HCT116 (cell line): ENCODE measurements around the gene SPTBN1. TPM values are rescaled to one million over a fixed set of nuclear protein-coding genes. Genes with fewer than 3 reads are reported as not detected.

Source experiments
- ATAC-seq: fragments of 200-7000 bp; cut with Tn5 transposase; 2 replicates; pipeline ENCODE4 v1.9.1; 2020; ENCODE audit warnings: mild to moderate bottlenecking, moderate library complexity
- BruUV-seq: library from RNA; stranded (reverse); fragments of 400-500 nt; replicated peaks from 2 replicates; lab custom pipeline; 2021; lab: Mats Ljungman, UMichigan
- CTCF ChIA-PET: fragments of 300-600 bp; sonication (Branson Sonifier 250); formaldehyde crosslinking; loops from one replicate; lab custom pipeline; 2021; ENCODE audit warnings: antibody characterized with exemption; lab: Charles Lee
- POLR2A ChIA-PET: fragments of 300-600, 350-600 bp; sonication (Branson Sonifier 250); formaldehyde crosslinking; loops from one replicate; lab custom pipeline; 2021; ENCODE audit warnings: antibody characterized with exemption; lab: Charles Lee
- RAD21 ChIA-PET, 2 experiments: fragments of 300-600 bp; sonication (Branson Sonifier 250); formaldehyde crosslinking; loops; one replicate each; lab custom pipeline; 2023; ENCODE audit warnings: low total read pairs in 2 of 2; ENCODE audit not compliant: uncharacterized antibody in 2 of 2, unreplicated experiment in 2 of 2, low non-redundant PET in 1 of 2; lab: Charles Lee
- DNase-seq: peaks from one replicate; pipeline ENCODE4 v3.0.0-alpha.2; 2010; ENCODE audit warnings: low read depth, low spot score
- H2AFZ ChIP-seq: fragments of 200-600 bp; shearing (Covaris generic), sonication (generic); 2 replicates; pipeline ENCODE4 v1.6.1; 2017; ENCODE audit warnings: low read depth, mixed run types, mixed read lengths, antibody characterized with exemption, low read length; ENCODE audit not compliant: poor library complexity, severe bottlenecking
- H3K27ac ChIP-seq: 2 replicates; pipeline ENCODE4 v1.5.1; 2012; ENCODE audit warnings: low read depth, low read length
- H3K27me3 ChIP-seq: fragments of 200-600 bp; sonication (generic); 2 replicates; pipeline ENCODE4 v1.6.1; 2016; ENCODE audit warnings: mixed run types, low read length, mixed read lengths; ENCODE audit not compliant: insufficient read depth
- H3K36me3 ChIP-seq, 2 experiments: fragments of 200-500 bp in 1 of 2; fragments of 200-600 bp in 1 of 2; sonication (Bioruptor generic) in 1 of 2; sonication (generic) in 1 of 2; 2 replicates each; pipeline versions ENCODE4 v1.5.1 to v1.6.1; 2014 to 2016; ENCODE audit warnings: low read length in 2 of 2, inconsistent platforms in 1 of 2, mixed read lengths in 1 of 2, mixed run types in 1 of 2; ENCODE audit not compliant: insufficient read depth in 2 of 2, control insufficient read depth in 1 of 2
- H3K4me1 ChIP-seq, 2 experiments: fragments of 200-600 bp in 1 of 2; sonication (generic) in 1 of 2; 2 replicates each; pipeline versions ENCODE4 v1.5.1 to v1.6.1; 2012 to 2017; ENCODE audit warnings: low read length in 2 of 2, inconsistent platforms in 1 of 2, mild to moderate bottlenecking in 1 of 2, mixed read lengths in 1 of 2, mixed run types in 1 of 2, moderate library complexity in 1 of 2; ENCODE audit not compliant: insufficient read depth in 2 of 2, control insufficient read depth in 1 of 2
- H3K4me2 ChIP-seq: fragments of 200-600 bp; sonication (generic); 2 replicates; pipeline ENCODE4 v1.6.1; 2017; ENCODE audit warnings: mixed run types, low read length, mixed read lengths
- H3K4me3 ChIP-seq, 2 experiments: fragments of 200-600 bp in 1 of 2; sonication (generic) in 1 of 2; replicated peaks in 1 of 2; 2 replicates each; pipeline ENCODE4 v1.5.1; 2011 to 2016; ENCODE audit warnings: low read length in 2 of 2, control low read depth in 1 of 2, low read depth in 1 of 2, mild to moderate bottlenecking in 1 of 2, mixed read lengths in 1 of 2, mixed run types in 1 of 2
- H3K79me2 ChIP-seq: fragments of 200-600 bp; sonication (generic); 2 replicates; pipeline ENCODE4 v1.6.1; 2017; ENCODE audit warnings: mild to moderate bottlenecking, mixed run types, low read length, moderate library complexity, mixed read lengths; ENCODE audit not compliant: insufficient read depth
- H3K9ac ChIP-seq: fragments of 200-600 bp; sonication (generic); 2 replicates; pipeline ENCODE4 v1.6.1; 2016; ENCODE audit warnings: low read length, mixed read lengths
- H3K9me2 ChIP-seq: fragments of 200-600 bp; sonication (generic), shearing (Covaris generic); 2 replicates; pipeline ENCODE4 v1.6.1; 2017; ENCODE audit warnings: mixed run types, mild to moderate bottlenecking, moderate library complexity; ENCODE audit not compliant: insufficient read depth
- H3K9me3 ChIP-seq, 2 experiments: fragments of 200-500 bp in 1 of 2; fragments of 200-600 bp in 1 of 2; sonication (Bioruptor generic) in 1 of 2; sonication (generic) in 1 of 2; 2 replicates each; pipeline ENCODE4 v1.6.1; 2014 to 2017; ENCODE audit warnings: low read length in 2 of 2, mixed read lengths in 2 of 2, inconsistent platforms in 1 of 2, low read depth in 1 of 2, mild to moderate bottlenecking in 1 of 2, mixed run types in 1 of 2, moderate library complexity in 1 of 2; ENCODE audit not compliant: control insufficient read depth in 1 of 2, insufficient read depth in 1 of 2
- H4K20me1 ChIP-seq: fragments of 200-600 bp; sonication (generic), shearing (Covaris generic); 2 replicates; pipeline ENCODE4 v1.6.1; 2017; ENCODE audit warnings: mixed run types, mild to moderate bottlenecking, moderate library complexity; ENCODE audit not compliant: insufficient read depth
- ELF1 ChIP-seq: IDR thresholded peaks from 2 replicates; pipeline ENCODE4 v1.6.1; 2012; ENCODE audit warnings: low read depth, borderline replicate concordance
- FOSL1 ChIP-seq: IDR thresholded peaks from 2 replicates; pipeline ENCODE4 v1.6.1; 2012; ENCODE audit warnings: low read depth
- POLR2A ChIP-seq: IDR thresholded peaks from 2 replicates; pipeline ENCODE4 v1.7.0; 2011; ENCODE audit warnings: borderline replicate concordance; ENCODE audit not compliant: insufficient read depth, insufficient read length; ENCODE audit errors: extremely low read depth
- intact Hi-C: fragments of 100-400 bp; cut with micrococcal nuclease; formaldehyde crosslinking; loops from 2 replicates; pipeline ENCODE4 v1.10.0; 2022
- total RNA-seq: library from RNA; stranded (reverse); gene quantifications from one replicate; pipeline ENCODE4 v1.2.1, GENCODE V29; 2021; ENCODE audit not compliant: unreplicated experiment
- TF ChIP-seq, protein P1 (sequence below): IDR thresholded peaks from 2 replicates; pipeline ENCODE4 v1.6.1; 2012; ENCODE audit warnings: low read depth
- TF ChIP-seq, protein P2 (sequence below): IDR thresholded peaks from 2 replicates; pipeline ENCODE4 v1.6.1; 2012

SPTBN1 gene
- total RNA-seq, 1 experiment from 2014 or later, result 84.4 TPM

DNA sequence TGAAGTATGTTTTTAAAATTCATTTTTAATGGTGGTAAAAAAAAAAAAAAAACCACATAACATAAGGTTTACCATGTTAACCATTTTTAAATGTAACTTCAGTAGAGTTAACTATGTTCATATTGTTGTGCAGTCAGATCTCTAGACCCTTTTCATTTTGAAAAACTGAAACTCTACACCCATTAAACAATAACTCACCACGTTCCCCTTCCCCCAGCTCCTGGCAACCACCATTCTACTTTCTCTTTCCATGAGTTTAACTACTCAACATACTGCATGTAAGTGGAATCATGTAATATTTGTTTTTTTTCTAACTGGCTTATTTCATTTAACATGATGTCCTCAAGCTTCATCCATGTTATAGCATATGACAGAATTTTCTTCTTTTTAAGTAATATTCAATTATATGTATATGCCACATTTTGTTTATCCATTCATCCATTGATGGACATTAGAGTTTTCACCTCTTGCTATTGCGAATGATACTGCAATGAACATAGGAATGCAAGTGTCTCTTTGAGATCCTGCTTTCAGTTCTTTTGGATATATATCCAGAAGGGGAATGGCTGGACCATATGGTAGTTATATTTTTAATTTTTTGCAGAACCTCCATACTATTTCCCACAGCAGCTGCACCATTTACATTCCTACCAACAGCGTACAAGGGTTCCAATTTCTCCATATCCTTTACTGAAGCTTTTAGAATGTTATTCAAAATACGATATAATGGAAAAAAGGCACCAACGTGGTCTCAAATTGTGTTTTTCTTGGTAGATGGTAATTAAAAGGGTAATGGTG, 91.0 kb downstream of the SPTBN1 start:
- Histone ChIP-seq H2AFZ (no peak overlapping the region), H3K79me2 (no peaks in the 10 kb centered on the region), H4K20me1 (no peaks in the 10 kb centered on the region), H3K4me1 (peaks cover 0 to 10% of the 10 kb centered on the region in 2 experiments; a peak in 1 of 4 replicates), H3K27me3 (no peaks in the 10 kb centered on the region), H3K4me2 (no peak overlapping the region), H3K27ac (no peak overlapping the region), H3K9me3 (no peaks in the 10 kb centered on the region), H3K9ac (no peak overlapping the region), H3K36me3 (no peaks in the 10 kb centered on the region), H3K9me2 (no peaks in the 10 kb centered on the region), H3K4me3 (no peak overlapping the region)
- ChIA-PET RAD21 (no interaction called here), CTCF (no interaction called here), POLR2A (no interaction called here)
- TF ChIP-seq, protein P1, sequence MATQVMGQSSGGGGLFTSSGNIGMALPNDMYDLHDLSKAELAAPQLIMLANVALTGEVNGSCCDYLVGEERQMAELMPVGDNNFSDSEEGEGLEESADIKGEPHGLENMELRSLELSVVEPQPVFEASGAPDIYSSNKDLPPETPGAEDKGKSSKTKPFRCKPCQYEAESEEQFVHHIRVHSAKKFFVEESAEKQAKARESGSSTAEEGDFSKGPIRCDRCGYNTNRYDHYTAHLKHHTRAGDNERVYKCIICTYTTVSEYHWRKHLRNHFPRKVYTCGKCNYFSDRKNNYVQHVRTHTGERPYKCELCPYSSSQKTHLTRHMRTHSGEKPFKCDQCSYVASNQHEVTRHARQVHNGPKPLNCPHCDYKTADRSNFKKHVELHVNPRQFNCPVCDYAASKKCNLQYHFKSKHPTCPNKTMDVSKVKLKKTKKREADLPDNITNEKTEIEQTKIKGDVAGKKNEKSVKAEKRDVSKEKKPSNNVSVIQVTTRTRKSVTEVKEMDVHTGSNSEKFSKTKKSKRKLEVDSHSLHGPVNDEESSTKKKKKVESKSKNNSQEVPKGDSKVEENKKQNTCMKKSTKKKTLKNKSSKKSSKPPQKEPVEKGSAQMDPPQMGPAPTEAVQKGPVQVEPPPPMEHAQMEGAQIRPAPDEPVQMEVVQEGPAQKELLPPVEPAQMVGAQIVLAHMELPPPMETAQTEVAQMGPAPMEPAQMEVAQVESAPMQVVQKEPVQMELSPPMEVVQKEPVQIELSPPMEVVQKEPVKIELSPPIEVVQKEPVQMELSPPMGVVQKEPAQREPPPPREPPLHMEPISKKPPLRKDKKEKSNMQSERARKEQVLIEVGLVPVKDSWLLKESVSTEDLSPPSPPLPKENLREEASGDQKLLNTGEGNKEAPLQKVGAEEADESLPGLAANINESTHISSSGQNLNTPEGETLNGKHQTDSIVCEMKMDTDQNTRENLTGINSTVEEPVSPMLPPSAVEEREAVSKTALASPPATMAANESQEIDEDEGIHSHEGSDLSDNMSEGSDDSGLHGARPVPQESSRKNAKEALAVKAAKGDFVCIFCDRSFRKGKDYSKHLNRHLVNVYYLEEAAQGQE, result no peak
- no peak for TF ChIP-seq ELF1
- ATAC-seq (no peak), DNase-seq (no peak)
- no TSS peak for BruUV-seq
- intact Hi-C loops, result no loop called here

DNA sequence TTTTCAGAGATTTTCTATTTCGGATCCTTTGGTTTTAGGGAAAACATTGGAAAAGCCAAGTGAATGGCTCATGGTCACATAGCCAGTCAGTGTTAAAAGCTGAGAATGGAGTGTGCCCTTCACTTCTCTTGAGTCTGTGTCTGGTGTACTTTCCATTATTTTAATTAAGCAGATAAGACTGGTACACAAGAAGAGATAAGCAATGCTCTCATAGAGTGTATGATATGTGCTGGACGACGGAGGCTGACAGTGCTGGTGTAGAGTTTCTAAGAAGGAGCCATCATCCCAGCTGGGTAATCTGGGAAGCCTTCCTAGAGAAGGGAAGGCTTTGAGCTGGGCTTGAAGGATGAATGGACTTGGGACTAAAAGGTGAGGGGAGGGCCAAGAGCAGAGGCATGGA, 93.3 kb downstream of the SPTBN1 start:
- Histone ChIP-seq H3K9ac (no peak overlapping the region), H3K27me3 (no peaks in the 10 kb centered on the region), H4K20me1 (no peaks in the 10 kb centered on the region), H3K4me3 (no peak overlapping the region), H3K36me3 (no peaks in the 10 kb centered on the region), H3K9me2 (no peaks in the 10 kb centered on the region), H2AFZ (no peak overlapping the region), H3K4me2 (no peak overlapping the region), H3K79me2 (no peaks in the 10 kb centered on the region), H3K4me1 (peaks cover 0 to 10% of the 10 kb centered on the region in 2 experiments; a peak in 1 of 4 replicates), H3K9me3 (no peaks in the 10 kb centered on the region), H3K27ac (no peak overlapping the region)
- BruUV-seq, result no TSS peak
- DNase-seq (no peak), ATAC-seq (no peak)
- ChIA-PET RAD21 (no interaction called here), CTCF (no interaction called here), POLR2A (no interaction called here)
- TF ChIP-seq POLR2A, result no peak
- no peak for TF ChIP-seq FOSL1
- TF ChIP-seq, protein P2, sequence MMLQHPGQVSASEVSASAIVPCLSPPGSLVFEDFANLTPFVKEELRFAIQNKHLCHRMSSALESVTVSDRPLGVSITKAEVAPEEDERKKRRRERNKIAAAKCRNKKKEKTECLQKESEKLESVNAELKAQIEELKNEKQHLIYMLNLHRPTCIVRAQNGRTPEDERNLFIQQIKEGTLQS, result no peak
- intact Hi-C loops, result no loop called here
